Cortex of kidney (tissue), 1 donor: ENCODE data around the gene FIGNL1.
"Not testable (repeated sequence)": the region's sequence is repeated elsewhere in the genome, so short reads cannot be mapped to it uniquely, and the experiment has no call there.

ENCODE experiments used
- DNase-seq: peaks from one replicate; lab custom pipeline; 2025; lab: John Stamatoyannopoulos, UW

FIGNL1 gene

DNA sequence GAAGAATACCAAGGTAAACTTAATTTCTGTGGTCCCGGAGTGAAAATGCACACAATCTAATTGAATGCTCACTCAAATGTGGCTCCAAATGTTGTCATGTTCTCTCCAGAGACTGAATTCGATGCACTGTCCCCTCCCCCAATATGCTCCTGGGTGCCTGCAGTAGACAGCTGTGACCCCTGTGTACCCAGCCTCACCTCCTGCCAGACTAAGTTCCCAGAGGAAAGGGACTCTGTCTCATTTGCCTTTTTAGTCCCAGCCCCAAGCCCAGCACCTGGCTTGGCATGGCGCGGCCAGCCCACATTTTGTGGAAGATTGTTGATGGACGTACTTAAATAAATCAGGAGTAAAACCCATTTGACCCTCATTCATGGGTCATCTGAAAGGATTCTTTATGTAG lies 21.8 kb upstream of the FIGNL1 start:
- DNase-seq: no peak

GRCh38 chr7:50470250-50471163 lies 20.4 kb upstream of the FIGNL1 start:
- DNase-seq: no peak

DNA sequence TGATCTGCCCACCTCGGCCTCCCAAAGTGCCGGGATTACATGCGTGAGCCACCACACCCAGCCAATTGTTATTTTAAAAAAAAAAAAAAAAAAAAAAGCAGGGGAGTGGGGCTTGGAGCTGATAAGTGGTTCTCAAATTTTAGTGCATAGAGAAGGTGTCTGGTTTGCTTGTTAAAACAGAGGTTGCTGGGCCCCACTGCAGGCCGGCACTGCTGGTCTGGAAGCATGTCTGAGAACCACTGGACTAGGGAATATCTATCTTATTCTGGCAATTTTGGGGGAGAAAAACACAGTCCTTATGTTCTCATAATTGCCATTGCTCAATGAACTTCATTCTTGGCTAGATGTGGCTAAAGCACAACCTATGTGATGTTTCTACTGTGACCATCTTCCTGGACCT lies 19.0 kb upstream of the FIGNL1 start:
- DNase-seq: no peak

GRCh38 chr7:50467817-50468610 lies 17.9 kb upstream of the FIGNL1 start:
- no peak for DNase-seq

DNA sequence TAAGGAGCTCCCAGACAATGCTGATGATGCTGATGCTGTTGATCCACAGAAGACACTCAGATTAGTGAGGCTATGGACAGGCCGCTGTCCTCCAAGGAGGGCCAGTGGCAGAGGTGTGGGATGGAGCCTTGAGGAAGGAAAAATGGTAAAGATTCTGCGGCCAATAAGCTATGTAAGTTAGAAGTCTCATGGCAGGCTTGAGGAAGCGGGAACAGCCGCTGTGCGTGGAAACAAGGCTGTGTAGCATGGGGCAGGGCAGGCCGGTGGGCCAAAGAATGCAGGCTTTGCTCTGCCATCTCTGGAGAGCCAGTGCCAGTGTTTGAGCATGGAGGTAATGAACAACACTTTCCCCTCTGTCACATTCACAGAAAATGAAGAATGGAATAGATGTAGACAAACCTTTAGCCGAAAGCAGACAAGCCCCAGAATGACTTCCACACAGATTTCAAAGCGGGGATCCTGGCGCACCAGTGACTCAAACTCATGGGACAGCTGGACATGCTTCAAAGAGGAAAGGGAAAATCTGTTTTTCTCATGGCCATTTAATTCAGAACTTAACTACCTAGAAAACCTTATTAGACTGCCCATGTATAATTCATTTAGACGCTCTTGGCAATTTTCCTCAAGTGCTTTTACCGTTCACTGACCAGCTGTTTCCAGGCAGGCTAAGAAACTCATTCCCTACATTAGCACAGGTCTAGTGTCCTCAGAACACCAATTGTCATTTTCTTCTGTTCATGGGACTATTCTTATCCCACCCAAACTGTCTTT lies 16.9 kb upstream of the FIGNL1 start:
- no peak for DNase-seq

DNA sequence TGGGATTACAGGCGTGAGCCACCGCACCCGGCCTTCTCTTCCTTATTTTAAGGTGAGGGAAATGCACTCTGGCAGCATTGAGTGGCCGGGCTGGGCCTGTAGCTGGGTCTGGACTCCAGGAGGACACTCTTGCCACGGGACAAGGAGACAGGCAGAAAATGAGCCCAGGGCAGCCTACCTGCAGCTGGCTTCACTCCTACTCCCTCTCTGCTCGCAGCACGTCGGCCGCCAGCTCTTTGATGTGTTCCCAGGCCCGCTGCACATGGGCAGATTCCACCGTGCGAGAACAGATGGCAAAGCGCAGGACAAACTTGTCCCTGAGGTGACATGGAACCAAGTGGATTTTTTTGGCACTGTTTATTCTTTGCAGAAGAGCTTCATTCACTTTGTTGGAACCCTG lies 12.9 kb upstream of the FIGNL1 start:
- DNase-seq: no peak

DNA sequence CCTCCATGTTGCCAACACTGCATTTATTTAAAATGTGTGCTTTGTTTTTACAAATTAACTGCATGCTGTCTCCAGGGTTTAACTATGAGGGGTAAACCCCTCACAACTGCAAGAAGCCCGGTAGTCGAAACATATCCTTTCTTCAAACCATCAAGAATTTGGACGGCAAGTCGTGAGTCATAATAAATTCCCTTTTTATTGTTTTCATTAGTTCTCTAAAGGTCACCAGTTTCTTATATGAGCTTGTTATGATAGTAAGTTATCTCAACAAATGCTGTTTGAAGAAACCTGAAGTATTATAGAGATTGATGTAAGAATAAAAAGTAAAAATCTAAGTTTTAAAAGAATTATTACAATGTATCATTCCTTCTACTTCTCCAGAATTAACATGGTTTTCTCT lies 12.2 kb upstream of the FIGNL1 start:
- no peak for DNase-seq

DNA sequence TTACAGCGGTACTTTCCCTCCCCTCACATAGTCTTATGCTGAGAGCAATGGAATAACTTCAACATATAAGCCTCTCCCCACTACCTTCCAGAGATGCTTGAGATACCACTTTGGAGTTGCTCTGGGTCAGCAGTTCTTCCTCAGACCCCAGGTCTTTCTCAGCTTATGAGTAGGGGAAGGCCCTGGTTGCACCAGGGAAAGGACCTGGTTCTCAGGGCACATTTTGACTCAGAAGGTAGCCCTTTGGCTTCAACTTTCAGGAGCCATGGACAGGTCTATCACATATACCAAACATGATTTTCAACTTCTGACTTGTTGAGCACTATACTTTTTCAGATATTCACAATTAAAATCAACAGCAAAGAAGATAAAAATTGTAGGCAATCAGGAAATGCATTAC lies 11.5 kb upstream of the FIGNL1 start:
- DNase-seq: no peak

- DNase-seq: not testable (repeated sequence)
These were observed 9.0 kb upstream of the FIGNL1 start for GRCh38 chr7:50459183-50459582.

DNA sequence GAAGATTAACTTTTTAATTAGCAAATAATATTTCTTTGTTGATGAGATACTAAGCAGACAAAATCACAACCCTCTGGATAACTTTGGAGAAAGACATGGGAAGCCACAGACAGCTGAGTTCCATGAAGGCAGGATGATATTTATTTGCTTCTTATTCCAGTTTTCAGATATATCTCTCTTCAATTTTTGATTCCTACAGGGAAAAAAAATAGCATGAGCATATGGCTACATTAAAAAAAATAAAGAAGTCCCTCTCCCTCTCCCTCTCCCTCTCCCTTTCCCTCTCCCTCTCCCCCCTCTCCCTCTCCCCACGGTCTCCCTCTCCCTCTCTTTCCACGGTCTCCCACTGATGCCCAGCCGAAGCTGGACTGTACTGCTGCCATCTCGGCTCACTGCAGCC lies 8.5 kb upstream of the FIGNL1 start:
- not testable (repeated sequence) for DNase-seq

DNA sequence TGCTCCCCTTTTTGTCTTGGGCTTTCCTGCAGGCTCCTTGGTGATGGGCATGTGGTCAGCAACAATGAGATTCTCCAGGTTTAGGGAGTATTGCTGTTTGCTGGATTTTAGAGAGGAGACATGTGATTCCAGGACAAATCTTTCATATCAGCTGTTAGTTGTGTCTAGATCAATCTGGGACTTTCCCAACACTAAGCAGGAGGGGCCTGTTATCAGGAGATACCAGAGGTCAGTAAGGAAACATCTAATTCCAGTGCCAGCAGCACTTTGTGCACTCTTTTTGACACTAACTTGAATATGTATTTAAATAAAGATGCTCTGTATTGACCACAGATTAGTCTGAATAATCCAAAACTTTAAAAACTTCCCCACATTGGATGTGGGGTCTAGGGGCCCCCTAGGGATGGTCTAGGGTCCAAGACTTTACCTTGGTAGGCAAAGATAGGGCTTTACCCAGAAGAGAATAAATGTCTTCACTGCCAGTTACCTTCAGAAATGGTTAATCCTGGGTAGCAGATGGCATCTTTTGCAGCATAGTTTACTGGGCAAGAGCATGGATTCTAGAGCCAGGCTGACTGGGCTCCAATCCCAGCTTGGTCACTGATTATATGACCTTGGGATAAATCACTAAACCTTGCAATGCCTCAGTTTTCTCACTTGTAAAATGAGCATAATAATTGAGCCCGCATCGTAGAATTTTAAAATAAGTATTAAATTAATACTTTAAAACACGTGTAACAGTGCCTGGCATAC lies 6.4 kb upstream of the FIGNL1 start:
- no peak for DNase-seq

- no peak for DNase-seq
These were observed 5.5 kb upstream of the FIGNL1 start for GRCh38 chr7:50455658-50456057.

DNA sequence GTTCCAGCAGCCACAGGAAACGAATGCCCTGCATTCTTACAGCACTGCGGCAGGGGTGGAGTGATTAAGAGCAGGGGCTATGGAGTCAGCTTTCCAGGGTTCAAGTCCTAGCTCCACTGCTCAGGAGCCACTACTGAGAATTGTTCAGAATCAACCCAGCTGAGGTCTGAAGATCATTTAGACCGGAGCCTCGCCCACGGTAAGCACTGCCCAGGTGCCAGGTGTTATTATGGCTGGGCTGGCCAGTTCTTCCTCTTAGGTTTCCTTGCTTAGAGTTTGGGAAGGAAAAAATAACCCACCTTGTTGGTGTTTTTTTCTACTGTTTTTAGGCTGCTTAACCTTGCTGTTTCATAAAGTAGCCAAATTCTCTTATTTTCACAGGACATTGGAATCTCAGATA lies 4.8 kb upstream of the FIGNL1 start:
- no peak for DNase-seq

GRCh38 chr7:50450590-50451032 lies 461 bp upstream of the FIGNL1 start:
- no peak for DNase-seq

- no peak for DNase-seq
These were observed 659 bp downstream of the FIGNL1 start for GRCh38 chr7:50449501-50449880.

- no peak for DNase-seq
These were observed 1.3 kb downstream of the FIGNL1 start for GRCh38 chr7:50448823-50449222.

GRCh38 chr7:50446542-50446960 lies 3.6 kb downstream of the FIGNL1 start:
- DNase-seq: no peak

GRCh38 chr7:50436133-50436806 lies 13.9 kb downstream of the FIGNL1 start:
- DNase-seq: no peak

- no peak for DNase-seq
These were observed 18.3 kb downstream of the FIGNL1 start for GRCh38 chr7:50431722-50432305.

DNA sequence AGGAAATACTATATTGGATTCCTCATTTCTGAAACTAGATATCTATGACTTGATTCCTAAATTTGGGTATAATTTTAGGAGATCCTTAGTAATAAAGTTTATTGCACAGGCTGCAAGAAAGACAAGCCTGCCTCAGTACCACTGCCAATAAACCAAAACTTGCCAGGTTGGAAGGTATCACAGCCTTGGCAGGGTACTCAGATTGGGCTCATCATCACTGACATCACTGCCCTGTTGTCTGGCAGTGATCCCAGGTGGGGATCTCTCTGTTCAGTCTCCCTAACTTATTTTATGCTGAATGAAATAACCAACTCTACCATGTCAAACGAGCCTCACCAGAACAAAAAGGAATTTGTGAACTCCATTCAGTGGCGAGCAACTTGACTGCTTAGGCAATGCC lies 18.8 kb downstream of the FIGNL1 start:
- DNase-seq: no peak

DNA sequence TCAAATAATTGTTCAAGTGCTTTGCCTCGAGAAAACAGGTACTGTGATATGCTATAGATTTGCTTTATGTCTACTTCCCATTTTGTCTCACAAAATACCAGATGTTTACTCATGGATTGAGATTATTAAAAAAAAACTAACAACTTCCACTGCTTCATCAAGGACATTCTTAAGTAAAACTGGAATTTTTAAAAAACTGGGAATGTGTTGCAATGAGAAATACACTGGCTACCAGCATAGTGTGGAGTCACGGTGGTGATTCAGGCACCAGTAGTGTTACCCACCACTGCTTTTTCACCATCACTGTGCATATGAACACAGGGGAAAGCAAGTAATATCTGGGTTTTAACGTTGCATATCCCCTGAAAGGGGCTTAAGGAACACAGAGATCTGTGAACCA lies 21.2 kb downstream of the FIGNL1 start:
- no peak for DNase-seq
